ENCODE results near the gene A2ML1.
"Not testable (repeated sequence)": the region's sequence is repeated elsewhere in the genome, so short reads cannot be mapped to it uniquely, and the experiment has no call there.

DNA sequence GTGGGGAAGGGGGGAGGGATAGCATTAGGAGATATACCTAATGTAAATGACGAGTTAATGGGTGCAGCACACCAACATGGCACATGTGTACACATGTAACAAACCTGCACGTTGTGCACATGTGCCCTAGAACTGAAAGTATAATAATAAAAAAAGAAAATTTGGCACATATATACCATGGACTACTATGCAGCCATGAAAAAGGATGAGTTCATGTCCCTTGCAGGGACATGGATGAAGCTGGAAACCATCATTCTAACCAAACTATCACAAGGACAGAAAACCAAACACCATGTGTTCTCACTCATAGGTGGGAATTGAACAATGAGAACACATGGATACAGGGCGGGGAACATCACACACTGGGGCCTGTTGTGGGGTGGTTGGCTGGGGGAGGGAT, 21.2 kb upstream of the A2ML1 start:
- TF ChIP-seq, protein P1, sequence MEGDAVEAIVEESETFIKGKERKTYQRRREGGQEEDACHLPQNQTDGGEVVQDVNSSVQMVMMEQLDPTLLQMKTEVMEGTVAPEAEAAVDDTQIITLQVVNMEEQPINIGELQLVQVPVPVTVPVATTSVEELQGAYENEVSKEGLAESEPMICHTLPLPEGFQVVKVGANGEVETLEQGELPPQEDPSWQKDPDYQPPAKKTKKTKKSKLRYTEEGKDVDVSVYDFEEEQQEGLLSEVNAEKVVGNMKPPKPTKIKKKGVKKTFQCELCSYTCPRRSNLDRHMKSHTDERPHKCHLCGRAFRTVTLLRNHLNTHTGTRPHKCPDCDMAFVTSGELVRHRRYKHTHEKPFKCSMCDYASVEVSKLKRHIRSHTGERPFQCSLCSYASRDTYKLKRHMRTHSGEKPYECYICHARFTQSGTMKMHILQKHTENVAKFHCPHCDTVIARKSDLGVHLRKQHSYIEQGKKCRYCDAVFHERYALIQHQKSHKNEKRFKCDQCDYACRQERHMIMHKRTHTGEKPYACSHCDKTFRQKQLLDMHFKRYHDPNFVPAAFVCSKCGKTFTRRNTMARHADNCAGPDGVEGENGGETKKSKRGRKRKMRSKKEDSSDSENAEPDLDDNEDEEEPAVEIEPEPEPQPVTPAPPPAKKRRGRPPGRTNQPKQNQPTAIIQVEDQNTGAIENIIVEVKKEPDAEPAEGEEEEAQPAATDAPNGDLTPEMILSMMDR (conservative IDR thresholded peaks at IDR 0.05) = not testable (repeated sequence)
- not testable (repeated sequence) for TF ChIP-seq ZFX (IDR thresholded peaks at IDR 0.05)

Data from C4-2B (cell line).